GM19452 (cell line): Measurements from ENCODE around the gene EXOC4.
A peak's percentile ranks its signal among the peaks of the same experiment; 100 is the strongest.

Experiments
- ATAC-seq: cut with Tn5 transposase; IDR thresholded peaks from one replicate; pipeline ENCODE4 v1.9.1; 2021; ENCODE audit not compliant: unreplicated experiment

EXOC4 gene

DNA sequence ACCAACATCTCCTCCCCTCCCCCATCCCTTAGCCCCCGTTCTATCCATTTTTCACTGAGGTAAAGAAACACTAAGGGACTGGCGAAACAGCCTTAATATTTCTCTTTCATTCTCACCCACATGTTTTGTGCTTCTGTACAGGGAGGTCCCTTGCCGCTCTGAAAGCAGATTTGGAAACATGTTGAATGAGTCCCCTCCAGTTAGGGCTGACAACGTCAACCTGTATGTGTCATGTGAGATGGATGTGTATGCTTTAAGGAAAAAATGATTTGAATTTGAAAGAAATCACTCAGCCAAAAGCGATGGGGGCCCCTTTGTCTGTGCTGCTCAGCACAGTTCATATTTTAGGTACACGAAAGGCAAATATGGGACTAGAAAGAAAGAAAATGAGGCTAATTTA lies 560.0 kb downstream of the EXOC4 start:
- ATAC-seq: no peak

DNA sequence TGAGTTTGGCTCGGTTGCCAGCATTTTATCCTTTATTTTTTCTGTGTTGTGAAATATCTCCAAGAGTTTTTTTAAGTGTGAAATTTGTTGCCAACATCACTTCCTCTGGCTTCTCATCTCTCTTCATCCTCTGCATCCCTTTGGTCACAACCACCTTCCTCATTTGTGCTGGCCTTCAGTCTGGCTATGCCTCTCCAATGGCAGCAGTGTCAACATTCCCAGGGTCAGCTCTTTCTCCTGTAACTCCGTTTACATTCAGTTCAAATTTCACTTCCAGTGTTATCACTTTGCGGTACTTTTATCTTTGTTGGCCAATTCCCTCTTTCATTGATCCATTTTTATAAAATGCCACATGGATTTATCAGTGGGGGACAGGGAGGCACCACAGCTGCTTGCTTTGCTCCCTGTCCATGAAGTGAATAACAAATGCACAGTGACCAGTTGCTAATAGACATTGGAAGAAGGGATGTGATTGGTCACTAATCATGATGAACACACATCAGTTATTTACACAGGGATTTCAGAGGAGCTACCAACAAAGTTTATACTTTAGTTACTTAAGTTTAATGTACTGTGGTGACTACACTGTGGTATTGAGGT lies 562.8 kb downstream of the EXOC4 start:
- no peak for ATAC-seq

GRCh38 chr7:133819695-133820094 lies 566.8 kb downstream of the EXOC4 start:
- no peak for ATAC-seq

- no peak for ATAC-seq
These were observed 567.7 kb downstream of the EXOC4 start for GRCh38 chr7:133820584-133820983.

GRCh38 chr7:133821171-133821570 lies 568.3 kb downstream of the EXOC4 start:
- ATAC-seq: no peak

- ATAC-seq: no peak
These were observed 569.2 kb downstream of the EXOC4 start for GRCh38 chr7:133822001-133822641.

GRCh38 chr7:133822868-133823552 lies 570.1 kb downstream of the EXOC4 start:
- no peak for ATAC-seq

GRCh38 chr7:133824132-133824531 lies 571.3 kb downstream of the EXOC4 start:
- no peak for ATAC-seq

- ATAC-seq: peak; percentile 76
These were observed 575.1 kb downstream of the EXOC4 start for GRCh38 chr7:133827707-133828623.

- ATAC-seq: no peak
These were observed 576.0 kb downstream of the EXOC4 start for GRCh38 chr7:133828906-133829305.

GRCh38 chr7:133829336-133829897 lies 576.5 kb downstream of the EXOC4 start:
- no peak for ATAC-seq

- no peak for ATAC-seq
These were observed 577.2 kb downstream of the EXOC4 start for GRCh38 chr7:133830081-133830480.

- no peak for ATAC-seq
These were observed 583.8 kb downstream of the EXOC4 start for GRCh38 chr7:133836666-133837065.

DNA sequence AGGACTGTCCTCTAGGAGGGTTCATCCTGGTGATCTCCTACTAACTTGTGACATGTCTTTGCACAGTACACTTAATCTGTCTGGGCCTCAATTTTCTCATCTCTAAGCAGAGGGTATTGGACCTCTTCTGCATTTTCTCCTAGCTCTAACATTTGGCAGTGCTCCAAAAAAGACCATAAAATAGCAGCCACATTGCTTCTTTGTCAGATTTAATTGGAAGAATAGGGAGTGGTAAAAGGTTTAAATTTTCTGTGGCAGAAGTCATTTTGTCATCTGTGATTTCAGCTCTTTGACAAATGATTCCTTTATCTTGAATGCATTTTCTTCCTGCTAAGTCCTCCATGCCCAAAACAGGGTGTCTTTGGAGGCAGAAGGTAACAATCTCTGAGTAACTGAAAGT lies 584.3 kb downstream of the EXOC4 start:
- no peak for ATAC-seq

DNA sequence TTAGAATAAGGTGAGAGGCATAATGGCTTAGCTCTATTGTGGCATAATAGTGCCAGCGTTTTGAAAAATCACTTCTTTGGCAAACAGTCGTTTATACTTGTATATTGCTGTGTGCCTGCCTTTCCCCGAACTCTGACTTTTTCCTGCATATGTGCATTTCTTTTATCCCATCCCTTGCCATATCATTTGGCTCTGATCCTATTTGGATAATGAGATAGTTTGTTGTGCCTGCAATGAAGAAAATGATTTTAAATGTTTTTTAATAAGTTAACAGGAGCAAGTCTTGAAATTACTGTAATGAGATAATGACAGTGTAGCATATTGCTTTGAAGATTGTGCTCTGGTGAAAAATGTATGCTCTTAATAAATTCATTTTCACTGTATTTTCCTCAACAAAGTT lies 586.2 kb downstream of the EXOC4 start:
- no peak for ATAC-seq

DNA sequence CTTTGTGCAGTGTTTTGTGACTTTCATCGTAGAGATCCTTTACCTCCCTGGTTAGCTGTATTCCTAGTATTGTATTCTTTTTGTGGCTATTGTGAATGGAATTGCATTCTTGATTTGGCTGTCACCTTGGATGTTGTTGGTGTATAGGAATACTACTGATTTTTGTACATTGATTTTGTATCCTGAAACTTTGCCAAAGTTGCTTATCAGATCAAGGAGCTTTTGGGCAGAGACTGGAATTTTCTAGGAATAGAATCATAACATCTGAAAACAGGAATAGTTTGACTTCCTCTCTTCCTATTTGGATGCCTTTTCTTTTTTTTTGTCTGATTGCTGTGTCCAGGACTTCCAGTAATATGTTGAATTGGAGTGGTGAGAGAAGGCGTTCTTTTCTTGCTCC lies 590.5 kb downstream of the EXOC4 start:
- ATAC-seq: no peak

DNA sequence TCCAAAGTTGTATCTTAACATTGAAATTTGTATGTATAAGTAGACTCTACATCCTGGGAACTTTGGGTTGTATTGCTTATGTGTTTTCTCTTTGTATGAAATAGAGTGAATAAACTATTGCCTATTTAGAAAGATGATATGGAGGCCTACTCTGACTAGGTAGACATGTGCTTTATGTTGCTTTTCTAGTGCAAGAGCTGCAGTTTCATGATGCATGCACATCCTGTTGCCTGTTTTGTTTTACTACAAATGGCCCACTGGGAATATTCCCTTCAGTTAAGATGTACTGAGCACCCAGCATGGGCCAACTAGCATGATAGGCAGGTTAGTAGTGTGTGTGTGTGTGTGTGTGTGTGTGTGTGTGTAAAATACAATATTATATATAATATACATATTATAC lies 592.1 kb downstream of the EXOC4 start:
- no peak for ATAC-seq

GRCh38 chr7:133846203-133846945 lies 593.5 kb downstream of the EXOC4 start:
- ATAC-seq: no peak

DNA sequence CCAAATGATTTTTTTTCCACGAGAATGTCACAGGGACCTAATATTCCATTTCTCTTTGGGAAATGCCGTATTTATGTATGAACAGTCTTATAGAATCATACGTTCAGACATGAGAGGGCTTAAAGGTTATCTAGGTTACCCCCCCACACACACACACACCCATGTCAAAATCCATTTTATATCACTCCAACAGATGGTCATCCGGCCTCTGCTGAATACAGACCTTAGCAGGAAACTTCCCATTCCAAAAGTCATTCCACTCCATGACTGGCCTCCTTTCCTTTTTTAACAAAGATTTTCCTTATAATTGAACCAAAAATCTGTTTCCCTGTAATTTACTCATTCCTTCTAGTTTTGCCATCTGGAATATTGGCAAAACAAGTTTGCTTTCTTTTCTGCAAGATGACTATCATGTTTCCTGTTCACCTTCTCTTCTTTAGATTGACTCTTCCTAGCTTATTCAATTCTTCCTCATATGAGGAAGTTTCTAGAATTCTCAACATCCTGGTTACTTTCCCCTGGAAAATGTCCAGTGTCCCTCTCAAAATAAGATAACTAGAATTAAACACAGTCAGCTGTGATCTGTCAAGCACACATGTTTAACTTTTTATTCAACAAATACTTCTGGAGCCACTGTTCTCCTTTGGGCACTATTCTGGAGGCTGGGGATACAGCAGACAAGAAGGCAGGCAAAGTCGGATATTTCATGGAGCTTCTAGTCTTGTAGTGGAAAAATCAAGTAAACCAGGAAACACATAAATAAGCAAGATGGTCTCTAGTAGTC lies 597.8 kb downstream of the EXOC4 start:
- no peak for ATAC-seq

- no peak for ATAC-seq
These were observed 598.5 kb downstream of the EXOC4 start for GRCh38 chr7:133851411-133851810.
